Smooth muscle cell (in vitro differentiated cells): ENCODE results near the gene FPR1. TPM values are rescaled to one million over a fixed set of nuclear protein-coding genes. Genes with fewer than 3 reads are reported as not detected.

Source experiments
- DNase-seq: peaks from one replicate; lab custom pipeline; 2025; ENCODE audit not compliant: unreplicated experiment; lab: John Stamatoyannopoulos, UW
- H2AFZ ChIP-seq: fragments of 200-600 bp; sonication (generic); 2 replicates; pipeline ENCODE4 v1.6.0; 2016; ENCODE audit warnings: antibody characterized with exemption, low read depth, mild to moderate bottlenecking
- H3F3A ChIP-seq: fragments of 200-600 bp; sonication (generic); 2 replicates; pipeline ENCODE4 v1.6.0; 2017; ENCODE audit warnings: antibody characterized with exemption, low read depth
- H3K27ac ChIP-seq: fragments of 200-600 bp; sonication (generic); 2 replicates; pipeline ENCODE4 v1.5.1; 2016; ENCODE audit warnings: low read depth, mild to moderate bottlenecking
- H3K27me3 ChIP-seq: fragments of 200-600 bp; sonication (generic); 2 replicates; pipeline ENCODE4 v1.6.1; 2016; ENCODE audit warnings: low read depth, mild to moderate bottlenecking
- H3K36me3 ChIP-seq: fragments of 200-600 bp; sonication (generic); 2 replicates; pipeline ENCODE4 v1.5.1; 2016; ENCODE audit warnings: low read depth
- H3K4me1 ChIP-seq: fragments of 200-600 bp; sonication (generic); 2 replicates; pipeline ENCODE4 v1.5.1; 2016; ENCODE audit warnings: low read depth
- H3K4me2 ChIP-seq: fragments of 200-600 bp; sonication (generic); 2 replicates; pipeline ENCODE4 v1.6.0; 2016; ENCODE audit warnings: mild to moderate bottlenecking
- H3K4me3 ChIP-seq: fragments of 200-600 bp; sonication (generic); 2 replicates; pipeline ENCODE4 v1.5.1; 2016; ENCODE audit warnings: mild to moderate bottlenecking
- H3K79me2 ChIP-seq: fragments of 200-600 bp; sonication (generic); 2 replicates; pipeline ENCODE4 v1.6.0; 2016; ENCODE audit warnings: low read depth, mild to moderate bottlenecking
- H3K9ac ChIP-seq: fragments of 200-600 bp; sonication (generic); 2 replicates; pipeline ENCODE4 v1.6.0; 2016; ENCODE audit warnings: low read depth
- H3K9me3 ChIP-seq: fragments of 200-600 bp; sonication (generic); replicated peaks from 2 replicates; pipeline ENCODE4 v1.5.1; 2016; ENCODE audit warnings: low read depth
- H4K20me1 ChIP-seq: fragments of 200-600 bp; sonication (generic); 2 replicates; pipeline ENCODE4 v1.6.0; 2016; ENCODE audit warnings: low read depth
- CTCF ChIP-seq: fragments of 200-600 bp; sonication (generic); IDR thresholded peaks from 2 replicates; pipeline ENCODE4 v1.5.1; 2017; ENCODE audit warnings: borderline replicate concordance, mild to moderate bottlenecking, antibody characterized with exemption; ENCODE audit not compliant: insufficient read depth, poor library complexity, severe bottlenecking
- WGBS: methylation state at CpG from one replicate; pipeline ENCODE4 v1.1.7; 2016; ENCODE audit warnings: low lambda C conversion rate; 5-methylcytosine and 5-hydroxymethylcytosine counted together
- polyA plus RNA-seq: library from polyadenylated mRNA; unstranded; fragments of >200 nt; fragmentation: Nextera tagmentation; extraction: Ambion mirVana; gene quantifications from 2 replicates; pipeline ENCODE4 v1.2.1, GENCODE V29; 2016
- total RNA-seq: library from RNA; depleted of rRNA; stranded (reverse); fragments of >200 nt; gene quantifications from 2 replicates; pipeline ENCODE4 v1.2.3, GENCODE V29; 2014

Gene FPR1
- total and polyA plus RNA-seq, 2 experiments from 2014 or later: not detected

- Histone ChIP-seq H3K36me3 (no peaks in the 10 kb centered on the region), H3K27ac (peak overlapping the region; percentile 14), H2AFZ (no peak overlapping the region), H3K27me3 (no peaks in the 10 kb centered on the region), H3K4me2 (no peak overlapping the region), H3K9me3 (no peaks in the 10 kb centered on the region), H3K79me2 (peaks cover 21% of the 10 kb centered on the region), H4K20me1 (peaks cover 76% of the 10 kb centered on the region), H3K4me3 (no peak overlapping the region), H3K9ac (no peak overlapping the region), H3F3A (peaks cover 41% of the 10 kb centered on the region), H3K4me1 (no peaks in the 10 kb centered on the region)
- WGBS: 77% methylated on average over 12 of the region's 12 CpGs
- no peak for TF ChIP-seq CTCF
- no peak for DNase-seq
Observed at GRCh38 chr19:51701468-51702100, 50.1 kb downstream of the FPR1 start.

GRCh38 chr19:51699170-51699569, 52.5 kb downstream of the FPR1 start:
- WGBS: 94% methylated on average over 5 of the region's 5 CpGs
- Histone ChIP-seq H4K20me1 (peaks cover 95% of the 10 kb centered on the region), H3K79me2 (peaks cover 45% of the 10 kb centered on the region)

GRCh38 chr19:51698296-51698695, 53.4 kb downstream of the FPR1 start:
- Histone ChIP-seq H3K9me3 (no peaks in the 10 kb centered on the region), H3K79me2 (peaks cover 54% of the 10 kb centered on the region), H3K36me3 (no peaks in the 10 kb centered on the region), H3K4me3 (no peak overlapping the region), H3F3A (peaks cover 45% of the 10 kb centered on the region), H3K4me2 (no peak overlapping the region), H3K9ac (no peak overlapping the region), H4K20me1 (peaks cover 100% of the 10 kb centered on the region), H2AFZ (no peak overlapping the region), H3K27me3 (no peaks in the 10 kb centered on the region), H3K4me1 (no peaks in the 10 kb centered on the region), H3K27ac (no peak overlapping the region)
- 92% methylated on average over 5 of the region's 5 CpGs for WGBS
- TF ChIP-seq CTCF: no peak
- no peak for DNase-seq

More at GRCh38 chr19:51699170-51699569, 52.5 kb downstream of the FPR1 start:
- Histone ChIP-seq H3K27me3 (no peaks in the 10 kb centered on the region), H3K4me1 (no peaks in the 10 kb centered on the region), H3K9me3 (no peaks in the 10 kb centered on the region), H3K9ac (no peak overlapping the region), H3F3A (peaks cover 40% of the 10 kb centered on the region), H3K36me3 (no peaks in the 10 kb centered on the region), H3K4me2 (no peak overlapping the region), H3K27ac (no peak overlapping the region), H2AFZ (no peak overlapping the region), H3K4me3 (no peak overlapping the region)
- TF ChIP-seq CTCF: no peak
- DNase-seq: no peak
